ENCODE results near the gene LRCH3.
"Not testable (repeated sequence)": the region's sequence is repeated elsewhere in the genome, so short reads cannot be mapped to it uniquely, and the experiment has no call there.

- not testable (repeated sequence) for TF ChIP-seq ELF4 (IDR thresholded peaks at IDR 0.05); SUZ12 (IDR thresholded peaks at IDR 0.05); HDGF (IDR thresholded peaks at IDR 0.05; ENCODE audit: borderline replicate concordance); TARDBP (IDR thresholded peaks at IDR 0.05); ARNT (IDR thresholded peaks at IDR 0.05); BHLHE40 (IDR thresholded peaks at IDR 0.05; ENCODE audit: borderline replicate concordance); FOXK2 (IDR thresholded peaks at IDR 0.05); ZNF384 (IDR thresholded peaks at IDR 0.05); SP1 (IDR thresholded peaks at IDR 0.05)
Measured at GRCh38 chr3:197921429-197922275, 130.6 kb downstream of the LRCH3 start.
